Natural killer cell (primary cell): Measurements from ENCODE around the gene CASKIN2. TPM values are rescaled to one million over a fixed set of nuclear protein-coding genes. Genes with fewer than 3 reads are reported as not detected.

ENCODE experiments used
- ATAC-seq, 3 donors: fragments of 150-1000 bp in 2 of 3; fragments of 200-7000 bp in 1 of 3; cut with Tn5 transposase; 1 replicate in 1 of 3; 2 replicates in 2 of 3; pipeline ENCODE4 v1.10.0; 2021; ENCODE audit warnings: mild to moderate bottlenecking in 2 of 3, moderate library complexity in 2 of 3
- DNase-seq, 2 donors: peaks; one replicate each; pipeline versions ENCODE4 v3.0.0 to v3.0.0-alpha.2; 2013 to 2021; ENCODE audit warnings: mixed read lengths in 1 of 2
- H3K27ac ChIP-seq: one replicate; pipeline ENCODE4 v1.5.1; 2013; ENCODE audit warnings: mild to moderate bottlenecking, low read length
- H3K27me3 ChIP-seq: one replicate; pipeline ENCODE4 v1.6.1; 2013; ENCODE audit warnings: low read length; ENCODE audit not compliant: control insufficient read depth, insufficient read depth
- H3K36me3 ChIP-seq: one replicate; pipeline ENCODE4 v1.6.1; 2013; ENCODE audit warnings: low read length; ENCODE audit not compliant: control insufficient read depth, insufficient read depth
- H3K4me1 ChIP-seq: one replicate; pipeline ENCODE4 v1.6.1; 2013; ENCODE audit warnings: low read length; ENCODE audit not compliant: control insufficient read depth, insufficient read depth
- H3K4me3 ChIP-seq: one replicate; pipeline ENCODE4 v1.5.1; 2013; ENCODE audit warnings: low read length
- H3K9me3 ChIP-seq: one replicate; pipeline ENCODE4 v1.6.1; 2013; ENCODE audit warnings: low read length; ENCODE audit not compliant: control insufficient read depth, insufficient read depth
- H3K27ac Mint-ChIP-seq, 2 donors: one replicate each; pipeline ENCODE4 v1.8.0; 2022; ENCODE audit warnings: mild to moderate bottlenecking in 2 of 2, mixed read lengths in 2 of 2, moderate library complexity in 1 of 2
- H3K27me3 Mint-ChIP-seq, 2 donors: one replicate each; pipeline ENCODE4 v1.8.0; 2022; ENCODE audit warnings: low read depth in 2 of 2, mixed read lengths in 2 of 2
- H3K36me3 Mint-ChIP-seq: one replicate; pipeline ENCODE4 v1.8.0; 2022; ENCODE audit warnings: mixed read lengths
- H3K4me1 Mint-ChIP-seq, 2 donors: one replicate each; pipeline ENCODE4 v1.8.0; 2022; ENCODE audit warnings: mixed read lengths in 2 of 2
- H3K4me3 Mint-ChIP-seq: one replicate; pipeline ENCODE4 v1.8.0; 2022; ENCODE audit warnings: mild to moderate bottlenecking, moderate library complexity, mixed read lengths
- H3K9me3 Mint-ChIP-seq, 2 donors: one replicate each; pipeline ENCODE4 v1.8.0; 2022; ENCODE audit warnings: mixed read lengths in 2 of 2
- WGBS: methylation state at CpG from one replicate; pipeline ENCODE4 v1.1.7; 2013; ENCODE audit warnings: missing lambda C conversion rate; ENCODE audit not compliant: insufficient coverage; 5-methylcytosine and 5-hydroxymethylcytosine counted together
- intact Hi-C: fragments of 100-400 bp; cut with micrococcal nuclease; formaldehyde crosslinking; loops from one replicate; pipeline ENCODE4 v1.14.2; 2022
- total RNA-seq, 4 donors: library from RNA; stranded (reverse); fragments of 120-200 nt in 1 of 4; gene quantifications; one replicate each; pipeline versions ENCODE4 v1.2.3 to v1.2.4, GENCODE V29; 2013 to 2022
- TF ChIP-seq, protein P1 (sequence below): fragments of 200-600 bp; IDR thresholded peaks from one replicate; pipeline ENCODE4 v1.8.0; 2022; ENCODE audit warnings: antibody characterized with exemption

The CASKIN2 gene
- total RNA-seq, 3 donors from 2014 or later (not counting 1 experiment from before 2014, with no cell fraction given) = 0.49 to 1.8 (median 1.7) TPM

GRCh38 chr17:75504347-75505151 lies 10.8 kb downstream of the CASKIN2 start:
- H3K27ac Mint-ChIP-seq = no peak overlapping the region
- DNase-seq = peak; percentile 45 to 71

GRCh38 chr17:75503976-75504346 lies 11.4 kb downstream of the CASKIN2 start:
- H3K36me3 Mint-ChIP-seq = no peaks in the 10 kb centered on the region
- ATAC-seq = peak; percentile 64 to 89 (median 86)

More at GRCh38 chr17:75504347-75505151, 10.8 kb downstream of the CASKIN2 start:
- Histone ChIP-seq H3K36me3 (peaks cover under 1% of the 10 kb centered on the region), H3K27me3 (no peaks in the 10 kb centered on the region), H3K4me3 (no peak overlapping the region), H3K9me3 (no peaks in the 10 kb centered on the region), H3K27ac (no peak overlapping the region), H3K4me1 (peaks cover 21% of the 10 kb centered on the region)
- Mint-ChIP-seq H3K36me3 (no peaks in the 10 kb centered on the region), H3K9me3 (no peaks in the 10 kb centered on the region), H3K4me1 (peaks cover 0 to 9% of the 10 kb centered on the region in 2 donors), H3K27me3 (no peaks in the 10 kb centered on the region), H3K4me3 (peak overlapping the region; percentile 28)
- ATAC-seq = peak; percentile 61 to 78 (median 76)
- TF ChIP-seq, protein P1, sequence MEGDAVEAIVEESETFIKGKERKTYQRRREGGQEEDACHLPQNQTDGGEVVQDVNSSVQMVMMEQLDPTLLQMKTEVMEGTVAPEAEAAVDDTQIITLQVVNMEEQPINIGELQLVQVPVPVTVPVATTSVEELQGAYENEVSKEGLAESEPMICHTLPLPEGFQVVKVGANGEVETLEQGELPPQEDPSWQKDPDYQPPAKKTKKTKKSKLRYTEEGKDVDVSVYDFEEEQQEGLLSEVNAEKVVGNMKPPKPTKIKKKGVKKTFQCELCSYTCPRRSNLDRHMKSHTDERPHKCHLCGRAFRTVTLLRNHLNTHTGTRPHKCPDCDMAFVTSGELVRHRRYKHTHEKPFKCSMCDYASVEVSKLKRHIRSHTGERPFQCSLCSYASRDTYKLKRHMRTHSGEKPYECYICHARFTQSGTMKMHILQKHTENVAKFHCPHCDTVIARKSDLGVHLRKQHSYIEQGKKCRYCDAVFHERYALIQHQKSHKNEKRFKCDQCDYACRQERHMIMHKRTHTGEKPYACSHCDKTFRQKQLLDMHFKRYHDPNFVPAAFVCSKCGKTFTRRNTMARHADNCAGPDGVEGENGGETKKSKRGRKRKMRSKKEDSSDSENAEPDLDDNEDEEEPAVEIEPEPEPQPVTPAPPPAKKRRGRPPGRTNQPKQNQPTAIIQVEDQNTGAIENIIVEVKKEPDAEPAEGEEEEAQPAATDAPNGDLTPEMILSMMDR = peak; percentile 56
- intact Hi-C loops = no loop called here
- 75% methylated on average over 32 of the region's 32 CpGs for WGBS

GRCh38 chr17:75503337-75503950 lies 11.9 kb downstream of the CASKIN2 start:
- H3K36me3 Mint-ChIP-seq = no peaks in the 10 kb centered on the region
- H3K4me3 Mint-ChIP-seq = no peak overlapping the region
- no peak for DNase-seq
- Histone ChIP-seq H3K27me3 (no peaks in the 10 kb centered on the region), H3K27ac (no peak overlapping the region), H3K36me3 (peaks cover 9% of the 10 kb centered on the region), H3K4me1 (peaks cover 21% of the 10 kb centered on the region), H3K4me3 (no peak overlapping the region), H3K9me3 (no peaks in the 10 kb centered on the region)
- H3K27me3 Mint-ChIP-seq = no peaks in the 10 kb centered on the region
- no peaks in the 10 kb centered on the region for H3K9me3 Mint-ChIP-seq
- ATAC-seq = no peak
- H3K27ac Mint-ChIP-seq = no peak overlapping the region
- TF ChIP-seq, protein P1 = no peak
- 85% methylated on average over 23 of the region's 23 CpGs for WGBS
- intact Hi-C loops = no loop called here
- H3K4me1 Mint-ChIP-seq = peaks cover 0 to 9% of the 10 kb centered on the region in 2 donors

More at GRCh38 chr17:75503976-75504346, 11.4 kb downstream of the CASKIN2 start:
- no peak for DNase-seq
- H3K9me3 Mint-ChIP-seq = no peaks in the 10 kb centered on the region
- H3K4me3 Mint-ChIP-seq = peak overlapping the region; percentile 28
- H3K9me3 ChIP-seq = no peaks in the 10 kb centered on the region
- TF ChIP-seq, protein P1 = no peak
- intact Hi-C loops = no loop called here
- peaks cover 0 to 9% of the 10 kb centered on the region in 2 donors for H3K4me1 Mint-ChIP-seq
- H3K27me3 Mint-ChIP-seq = no peaks in the 10 kb centered on the region
- peaks cover 21% of the 10 kb centered on the region for H3K4me1 ChIP-seq
- H3K27ac Mint-ChIP-seq = no peak overlapping the region
- WGBS = 34% methylated on average over 13 of the region's 13 CpGs
- no peaks in the 10 kb centered on the region for H3K27me3 ChIP-seq
- H3K4me3 ChIP-seq = no peak overlapping the region
- peaks cover 6% of the 10 kb centered on the region for H3K36me3 ChIP-seq
- H3K27ac ChIP-seq = no peak overlapping the region
